ENCODE measurements around the gene TMEM108.

The TMEM108 gene

GRCh38 chr3:133096900-133097613 is 58.9 kb downstream of the TMEM108 start:
- no peak for TF ChIP-seq REST (IDR thresholded peaks at IDR 0.05; ENCODE audit: insufficient read depth in 1 of 2, low read depth in 2 of 2, low read length in 2 of 2)
- TF ChIP-seq FOXP2 (optimal IDR thresholded peaks at IDR 0.05; ENCODE audit: borderline replicate concordance, extremely low read depth, extremely low read length, insufficient read depth): no peak
- TF ChIP-seq POLR2AphosphoS5 (IDR thresholded peaks at IDR 0.05; ENCODE audit: low read depth, low read length): no peak
- TF ChIP-seq SIN3A (IDR thresholded peaks at IDR 0.05; ENCODE audit: borderline replicate concordance, insufficient read depth, low read length): no peak
- no peak for TF ChIP-seq TAF1 (IDR thresholded peaks at IDR 0.05; ENCODE audit: borderline replicate concordance, insufficient read depth, low read length)

- no peak for TF ChIP-seq SIN3A (IDR thresholded peaks at IDR 0.05; ENCODE audit: borderline replicate concordance, insufficient read depth, low read length)
- TF ChIP-seq FOXP2 (optimal IDR thresholded peaks at IDR 0.05; ENCODE audit: borderline replicate concordance, extremely low read depth, extremely low read length, insufficient read depth): no peak
- no peak for TF ChIP-seq TAF1 (IDR thresholded peaks at IDR 0.05; ENCODE audit: borderline replicate concordance, insufficient read depth, low read length)
- no peak for TF ChIP-seq REST (IDR thresholded peaks at IDR 0.05; ENCODE audit: insufficient read depth in 1 of 2, low read depth in 2 of 2, low read length in 2 of 2)
- no peak for TF ChIP-seq POLR2AphosphoS5 (IDR thresholded peaks at IDR 0.05; ENCODE audit: low read depth, low read length)
These were observed 65.5 kb downstream of the TMEM108 start for GRCh38 chr3:133103706-133104105.

GRCh38 chr3:133106169-133106568 is 68.0 kb downstream of the TMEM108 start:
- TF ChIP-seq REST (IDR thresholded peaks at IDR 0.05; ENCODE audit: insufficient read depth in 1 of 2, low read depth in 2 of 2, low read length in 2 of 2): no peak
- no peak for TF ChIP-seq TAF1 (IDR thresholded peaks at IDR 0.05; ENCODE audit: borderline replicate concordance, insufficient read depth, low read length)
- TF ChIP-seq POLR2AphosphoS5 (IDR thresholded peaks at IDR 0.05; ENCODE audit: low read depth, low read length): no peak
- TF ChIP-seq FOXP2 (optimal IDR thresholded peaks at IDR 0.05; ENCODE audit: borderline replicate concordance, extremely low read depth, extremely low read length, insufficient read depth): no peak
- no peak for TF ChIP-seq SIN3A (IDR thresholded peaks at IDR 0.05; ENCODE audit: borderline replicate concordance, insufficient read depth, low read length)

- TF ChIP-seq REST (IDR thresholded peaks at IDR 0.05; ENCODE audit: insufficient read depth in 1 of 2, low read depth in 2 of 2, low read length in 2 of 2) (no peak), SIN3A (IDR thresholded peaks at IDR 0.05; ENCODE audit: borderline replicate concordance, insufficient read depth, low read length) (no peak), POLR2AphosphoS5 (IDR thresholded peaks at IDR 0.05; ENCODE audit: low read depth, low read length) (no peak), FOXP2 (optimal IDR thresholded peaks at IDR 0.05; ENCODE audit: borderline replicate concordance, extremely low read depth, extremely low read length, insufficient read depth) (no peak), TAF1 (IDR thresholded peaks at IDR 0.05; ENCODE audit: borderline replicate concordance, insufficient read depth, low read length) (no peak)
These were observed 74.5 kb downstream of the TMEM108 start for GRCh38 chr3:133112666-133113065.
